ENCODE data around the gene TNS3.

The TNS3 gene

DNA sequence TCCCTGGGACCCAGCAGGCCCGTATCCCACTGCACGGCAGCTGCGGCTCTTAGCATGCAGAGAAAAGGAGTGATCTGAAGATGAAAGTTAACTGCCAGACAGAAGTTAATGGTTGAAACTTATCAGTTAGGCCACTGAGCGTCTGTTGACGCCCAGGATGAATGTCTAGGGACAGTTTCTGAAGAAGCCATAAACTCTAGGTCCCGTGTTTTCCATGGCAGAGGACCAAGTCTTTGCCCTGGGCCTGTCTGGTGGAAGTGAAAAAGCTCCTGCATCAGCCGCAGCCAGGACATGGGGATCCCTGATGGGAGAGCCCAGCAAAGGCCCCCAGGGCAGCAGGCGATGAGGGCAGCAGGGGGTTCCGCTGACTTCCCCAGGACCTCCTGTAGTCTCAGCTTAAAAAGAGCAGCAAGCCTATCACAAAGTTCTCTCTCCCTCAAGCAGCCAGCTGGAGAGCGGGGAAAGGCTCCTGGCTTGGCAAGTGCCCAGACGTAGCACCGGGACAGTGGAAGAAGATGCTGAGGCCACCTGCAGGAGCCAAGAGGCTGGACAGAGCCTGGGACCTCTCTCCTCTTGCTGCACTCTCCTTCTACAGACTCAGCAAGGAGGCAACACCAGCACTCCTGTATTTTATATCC is 79.6 kb downstream of the TNS3 start:
- no peak for DNase-seq

DNA sequence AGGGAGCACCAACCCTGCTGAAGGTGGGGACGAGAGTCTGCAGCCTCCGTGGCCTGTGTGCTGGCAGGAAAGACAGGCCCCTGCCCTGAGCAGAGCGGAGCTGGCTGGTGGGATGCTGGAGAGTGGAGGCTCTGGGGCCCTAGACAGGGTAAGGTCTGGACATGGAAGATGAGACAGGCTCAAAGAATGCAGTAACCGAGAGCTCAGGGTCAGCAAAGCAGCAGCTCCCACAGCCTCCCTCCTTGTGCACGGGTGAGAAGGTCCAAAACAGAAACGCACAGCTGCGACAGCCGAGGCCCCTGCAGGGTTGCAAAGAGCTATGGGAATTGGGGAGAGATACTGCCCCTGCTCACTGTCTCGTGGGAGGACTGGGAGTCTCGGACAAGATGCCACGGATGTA is 80.5 kb downstream of the TNS3 start:
- no peak for DNase-seq

DNA sequence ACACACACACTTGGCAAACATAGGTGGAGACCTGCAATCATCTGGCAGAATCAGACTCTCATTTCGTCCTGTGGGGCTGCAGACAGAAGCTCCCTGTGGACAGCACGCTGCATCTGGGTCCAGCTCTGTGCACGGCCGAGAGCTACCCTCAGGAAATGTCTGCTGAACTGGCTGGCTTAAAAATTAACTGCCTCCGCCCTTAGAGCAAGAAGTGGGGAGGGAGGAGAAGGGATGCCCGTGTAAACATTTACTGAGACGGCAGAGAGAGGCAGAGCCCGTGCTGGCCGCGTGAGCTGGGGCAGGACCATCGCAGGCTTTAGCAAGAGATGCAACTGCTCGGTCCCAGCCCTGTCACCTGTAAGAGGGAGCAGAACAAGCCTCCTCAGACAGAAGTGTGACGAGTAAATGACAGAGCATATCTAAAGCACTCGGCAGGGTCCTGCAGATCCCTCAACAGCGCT is 81.8 kb downstream of the TNS3 start:
- no peak for DNase-seq

DNA sequence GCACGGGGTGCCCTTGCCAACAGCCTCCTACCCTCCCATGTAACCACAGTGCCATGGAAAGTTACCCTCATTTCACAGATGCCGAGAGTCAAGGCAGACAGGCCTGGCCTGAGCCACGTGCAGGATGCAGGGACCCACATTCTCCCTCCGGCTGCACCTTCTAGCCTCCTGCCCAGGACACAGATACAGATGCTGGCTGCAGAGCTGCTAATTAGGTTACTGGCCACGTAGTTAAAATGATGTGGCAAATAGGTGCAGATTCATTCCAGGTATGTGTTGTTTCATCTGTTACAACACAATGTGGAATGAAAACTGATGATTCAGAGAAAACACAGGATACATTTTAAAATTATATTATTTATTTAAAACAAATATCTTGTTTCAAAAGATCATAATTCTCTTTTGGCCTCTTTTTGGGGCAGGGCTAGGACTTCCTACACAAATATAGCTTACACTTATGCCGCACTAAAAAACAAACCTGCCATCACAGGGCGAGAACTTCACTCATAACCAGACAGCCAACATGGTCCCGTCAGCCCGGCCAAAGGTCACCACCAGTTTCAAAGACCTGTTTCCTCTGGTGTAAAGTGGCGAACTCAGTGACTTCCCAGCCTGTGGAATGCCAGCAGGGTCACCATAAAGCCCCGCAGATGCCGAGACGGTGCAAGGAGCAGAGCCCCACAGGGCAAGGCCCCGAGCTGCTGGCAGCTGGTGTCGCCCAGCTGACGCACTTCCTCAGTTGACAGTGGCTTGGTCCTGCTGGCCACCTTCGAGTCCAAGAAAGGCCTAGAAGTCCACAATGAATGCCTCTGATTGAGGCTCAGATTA is 83.5 kb downstream of the TNS3 start:
- no peak for DNase-seq

DNA sequence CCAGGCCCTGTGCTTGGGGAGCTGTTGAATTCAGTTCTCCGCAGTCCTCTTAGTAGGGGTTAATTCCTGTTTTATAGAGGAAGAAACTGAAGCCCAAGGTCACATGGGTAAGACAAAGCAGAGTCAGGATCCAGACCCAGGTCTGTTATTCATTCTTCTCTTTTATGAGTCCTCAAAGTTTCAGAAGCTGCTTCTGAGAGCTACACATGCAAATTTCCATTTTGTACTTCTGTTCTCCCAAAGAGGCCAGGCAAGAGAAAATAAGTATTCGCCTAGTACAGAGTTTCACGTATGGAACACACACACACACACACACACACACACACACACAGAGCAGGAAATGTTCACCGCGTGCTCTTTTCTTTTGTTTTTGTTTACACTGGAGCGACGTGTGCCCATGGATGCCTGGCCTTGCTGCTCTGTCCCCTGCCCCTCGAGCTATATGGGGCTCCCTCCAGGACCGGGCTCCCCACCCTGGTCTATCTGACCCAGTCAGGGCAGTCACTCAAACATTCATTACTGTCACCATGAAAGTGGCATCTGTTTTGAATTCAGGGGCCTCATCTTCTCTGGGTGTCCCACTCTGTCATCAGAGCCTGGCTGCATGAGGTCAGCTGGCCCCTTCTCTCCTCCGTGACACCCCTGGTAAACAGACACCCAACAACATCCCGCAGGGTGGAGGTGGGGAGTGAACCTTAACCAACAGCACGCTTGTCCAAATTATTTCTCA is 84.4 kb downstream of the TNS3 start:
- DNase-seq: no peak

DNA sequence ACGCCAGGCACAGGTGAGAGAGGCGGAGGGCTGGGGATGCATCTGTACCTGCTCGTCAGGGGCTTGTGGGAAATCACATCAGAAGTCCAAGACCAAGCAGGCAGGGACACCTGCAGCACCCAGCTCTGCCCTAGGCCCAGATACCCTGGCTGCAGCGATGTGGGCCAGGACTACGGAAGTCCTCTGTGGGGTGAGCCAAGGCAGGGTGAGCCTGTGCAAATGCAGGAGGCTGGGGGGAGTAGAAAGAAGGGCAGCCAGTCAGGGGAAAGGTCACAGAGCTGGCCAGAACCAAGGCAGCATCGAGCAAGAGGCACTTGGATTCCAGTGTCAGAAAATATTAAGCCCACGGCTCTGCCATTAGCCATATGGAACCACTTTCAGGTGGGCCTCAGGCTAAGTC is 85.2 kb downstream of the TNS3 start:
- no peak for DNase-seq

DNA sequence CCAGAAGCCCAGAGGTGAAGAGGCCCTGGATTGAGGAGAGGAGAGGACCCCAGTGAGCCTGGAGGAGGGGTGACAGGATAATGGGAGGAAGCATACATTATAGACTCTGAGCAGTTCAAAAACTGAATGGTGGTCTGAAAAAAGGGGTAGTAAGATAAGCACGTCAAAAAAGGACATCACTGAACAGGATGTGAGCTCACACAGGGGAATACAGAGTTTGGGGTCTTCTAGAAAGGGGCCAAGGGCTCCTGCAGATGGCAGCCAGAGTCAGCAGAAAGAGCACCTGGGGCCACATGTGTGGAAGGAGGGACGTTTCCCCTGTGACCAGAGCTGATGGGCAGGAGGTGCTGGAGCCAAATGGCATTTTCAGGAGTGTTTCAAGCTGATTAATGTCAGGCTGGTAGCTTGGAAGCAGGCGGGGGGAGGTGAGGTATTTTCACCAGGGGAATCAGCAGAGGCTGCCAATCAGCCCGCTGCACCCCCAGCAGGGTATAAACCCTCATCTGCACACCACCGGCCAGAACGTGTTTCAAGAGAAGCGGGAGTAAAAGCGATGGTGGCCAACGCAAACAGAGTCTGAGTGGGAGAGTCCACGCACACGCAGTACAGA is 85.8 kb downstream of the TNS3 start:
- DNase-seq: no peak

DNA sequence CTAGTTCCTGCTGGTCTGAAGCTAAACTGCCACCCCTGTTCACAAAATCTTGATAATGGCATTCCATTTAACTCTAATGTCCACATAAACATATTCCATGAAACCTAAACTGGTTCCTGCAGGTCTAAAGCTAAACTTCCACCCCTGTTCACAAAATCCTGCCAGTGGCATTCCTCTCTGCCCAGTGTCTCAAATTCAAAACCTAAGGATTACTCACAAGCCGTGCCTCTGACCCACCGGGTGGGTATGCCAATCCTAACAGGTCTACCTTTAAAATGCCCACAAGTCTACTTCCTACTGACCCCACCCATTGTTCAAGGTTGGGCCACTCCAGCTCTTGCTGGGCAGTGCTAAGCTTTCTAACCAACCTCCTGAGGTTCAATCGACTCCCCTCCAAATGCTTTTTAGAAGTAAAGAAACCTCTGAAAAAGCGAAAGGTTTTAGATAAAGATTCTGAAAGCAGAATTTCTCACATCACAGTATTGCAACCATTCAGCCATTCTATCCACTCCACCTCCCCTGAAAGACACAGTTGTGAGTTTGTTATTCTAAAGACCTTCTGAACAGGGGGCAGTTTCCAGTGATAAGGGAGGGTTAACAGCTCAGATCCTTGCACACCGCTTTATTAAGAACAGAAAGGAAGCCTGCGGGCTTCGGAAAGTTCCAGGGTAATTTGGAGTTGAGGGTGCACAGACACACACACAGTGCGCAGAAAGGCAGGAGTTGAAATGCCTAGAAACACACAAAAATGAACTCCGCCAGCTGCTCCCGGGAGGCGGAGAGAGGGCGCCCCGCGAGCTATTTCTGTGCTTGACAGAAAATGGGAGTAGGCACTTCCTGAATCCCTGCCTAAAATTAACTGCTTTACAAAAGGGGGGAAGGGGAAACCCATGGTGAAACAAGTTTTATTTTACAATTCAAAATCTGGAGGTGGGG is 87.7 kb downstream of the TNS3 start:
- DNase-seq: no peak

DNA sequence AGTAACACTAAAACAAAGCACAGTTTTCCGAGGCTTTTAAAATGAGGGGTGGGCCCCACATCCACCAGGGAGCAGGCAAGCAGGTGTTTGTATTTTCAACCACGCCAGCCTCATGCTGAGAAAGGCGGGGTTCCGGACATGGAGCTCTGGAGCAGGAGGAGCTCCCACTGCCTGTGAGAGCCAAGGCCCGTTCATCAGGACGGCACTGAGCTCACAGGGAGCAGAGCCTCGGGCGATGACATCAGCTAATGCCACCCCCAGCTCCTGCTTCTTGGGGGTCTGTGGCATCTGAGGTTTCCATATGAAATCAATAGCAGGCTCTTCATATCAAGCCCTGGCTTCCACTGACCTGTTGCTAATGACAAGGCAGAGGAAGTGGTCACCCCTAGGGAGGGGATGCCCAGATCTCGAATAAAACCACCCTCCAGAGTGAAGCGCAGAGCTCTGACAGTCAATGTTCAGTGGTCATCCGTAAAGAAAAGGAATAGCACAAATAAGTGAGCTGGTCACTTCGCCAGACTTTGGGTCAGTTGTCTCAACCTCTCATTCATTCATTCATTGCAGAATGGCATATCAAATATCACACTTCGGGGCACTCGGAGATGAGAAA is 89.1 kb downstream of the TNS3 start:
- no peak for DNase-seq

DNA sequence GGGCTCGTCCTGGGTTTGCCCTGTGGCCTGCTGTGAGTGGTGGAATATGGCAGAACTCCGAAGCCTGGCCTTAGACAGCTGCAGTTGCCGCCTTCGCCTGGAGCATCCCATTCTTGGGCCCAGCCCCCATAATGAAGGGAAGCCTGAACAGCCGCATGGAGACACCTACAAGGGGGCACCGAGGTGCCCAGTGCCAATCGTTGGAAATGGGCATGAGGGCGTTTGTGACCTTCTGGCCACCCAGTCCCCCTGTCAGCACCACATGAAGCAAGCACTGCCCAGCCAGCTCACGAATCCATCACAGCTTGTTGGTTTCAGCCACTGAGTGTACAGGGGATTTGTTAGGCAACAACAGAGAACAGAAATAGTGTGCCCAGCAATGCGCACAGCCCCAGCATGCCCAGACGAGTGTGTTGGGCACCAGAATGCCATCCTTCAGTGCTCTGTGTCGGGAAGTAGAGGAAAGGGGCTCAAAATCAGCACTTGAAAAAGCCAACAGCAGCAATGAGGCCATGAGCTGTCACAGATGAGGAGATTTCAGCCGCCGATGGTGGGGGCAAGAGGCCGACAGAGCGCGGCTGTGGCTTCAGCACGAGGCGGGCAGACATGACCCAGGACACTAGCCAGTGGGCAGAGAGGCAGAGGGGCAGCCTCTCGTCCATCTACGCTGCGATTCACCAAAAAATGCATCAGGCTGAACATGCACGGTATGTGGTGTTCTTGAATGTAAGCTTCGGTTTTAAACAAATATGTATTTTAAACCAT is 91.2 kb downstream of the TNS3 start:
- DNase-seq: no peak

DNA sequence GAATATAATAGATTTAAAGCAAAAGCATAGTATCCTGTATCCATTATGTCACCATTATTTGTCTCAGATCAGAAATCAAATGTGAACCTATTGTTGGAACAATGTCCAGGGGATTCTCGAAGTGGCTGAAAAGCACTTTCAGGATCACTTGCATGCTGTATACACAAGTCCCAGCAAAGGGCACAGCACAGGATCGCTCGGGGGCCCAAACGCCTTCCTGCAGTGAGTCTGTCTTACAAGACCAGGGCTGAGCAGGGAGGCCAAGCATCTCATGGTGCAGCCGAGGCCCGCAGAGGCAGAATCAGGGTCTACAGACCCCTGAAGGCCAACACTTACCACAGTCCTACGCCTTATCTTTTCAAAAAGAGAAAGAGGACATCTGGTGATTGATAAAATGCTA is 92.3 kb downstream of the TNS3 start:
- no peak for DNase-seq

DNA sequence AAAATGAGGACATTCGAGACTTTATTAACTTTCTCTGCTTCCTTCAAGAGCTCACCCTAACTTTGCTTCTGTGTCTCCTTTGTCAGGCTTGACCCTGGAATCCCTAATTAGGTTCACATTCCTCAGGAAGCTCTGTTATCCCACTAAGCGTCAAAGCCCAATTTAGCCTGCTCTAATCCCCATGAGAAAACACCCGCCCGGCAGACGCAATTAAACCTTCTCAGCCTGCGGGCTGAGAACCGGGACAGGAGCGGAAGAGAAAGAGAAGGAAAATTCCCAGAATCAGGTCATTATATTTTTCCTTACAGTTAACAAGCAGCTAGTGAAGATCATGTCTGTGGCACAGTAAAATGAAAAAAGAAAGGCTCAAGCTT is 93.0 kb downstream of the TNS3 start:
- no peak for DNase-seq

DNA sequence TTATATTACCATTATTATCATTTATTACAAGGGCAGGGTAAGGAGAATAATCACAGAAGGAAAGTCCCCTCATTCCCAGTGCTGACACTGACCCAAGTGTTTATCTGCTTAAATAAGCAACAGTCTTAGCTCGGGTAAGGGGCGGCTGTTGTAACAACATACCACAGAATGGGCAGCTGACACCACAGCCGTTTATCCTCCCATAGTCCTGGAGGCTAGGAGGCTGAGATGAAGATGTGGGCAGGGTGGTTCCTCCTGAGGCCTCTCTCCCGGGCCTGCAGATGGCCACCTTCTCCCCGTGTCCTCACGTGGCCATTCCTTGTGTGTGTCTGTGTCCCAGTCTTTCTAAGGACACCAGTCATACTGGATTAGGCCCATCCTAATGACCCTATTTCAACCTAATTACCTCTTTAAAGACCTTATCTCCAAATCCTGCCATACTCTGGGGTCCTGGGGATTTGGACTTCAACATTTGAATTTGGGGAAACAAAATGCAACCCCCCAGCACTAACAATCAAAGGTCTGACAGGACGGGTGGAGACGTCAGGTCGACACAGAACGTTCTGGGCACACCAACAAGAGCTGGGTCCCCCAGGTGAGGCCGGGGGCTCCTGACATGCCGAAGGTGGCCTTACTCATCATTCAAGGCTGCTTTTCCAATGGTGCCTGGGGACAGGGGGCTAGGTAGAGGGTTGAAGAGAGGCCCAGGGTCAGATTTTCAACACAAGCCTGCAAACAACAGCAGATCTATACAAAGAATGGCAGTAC is 93.5 kb downstream of the TNS3 start:
- no peak for DNase-seq

DNA sequence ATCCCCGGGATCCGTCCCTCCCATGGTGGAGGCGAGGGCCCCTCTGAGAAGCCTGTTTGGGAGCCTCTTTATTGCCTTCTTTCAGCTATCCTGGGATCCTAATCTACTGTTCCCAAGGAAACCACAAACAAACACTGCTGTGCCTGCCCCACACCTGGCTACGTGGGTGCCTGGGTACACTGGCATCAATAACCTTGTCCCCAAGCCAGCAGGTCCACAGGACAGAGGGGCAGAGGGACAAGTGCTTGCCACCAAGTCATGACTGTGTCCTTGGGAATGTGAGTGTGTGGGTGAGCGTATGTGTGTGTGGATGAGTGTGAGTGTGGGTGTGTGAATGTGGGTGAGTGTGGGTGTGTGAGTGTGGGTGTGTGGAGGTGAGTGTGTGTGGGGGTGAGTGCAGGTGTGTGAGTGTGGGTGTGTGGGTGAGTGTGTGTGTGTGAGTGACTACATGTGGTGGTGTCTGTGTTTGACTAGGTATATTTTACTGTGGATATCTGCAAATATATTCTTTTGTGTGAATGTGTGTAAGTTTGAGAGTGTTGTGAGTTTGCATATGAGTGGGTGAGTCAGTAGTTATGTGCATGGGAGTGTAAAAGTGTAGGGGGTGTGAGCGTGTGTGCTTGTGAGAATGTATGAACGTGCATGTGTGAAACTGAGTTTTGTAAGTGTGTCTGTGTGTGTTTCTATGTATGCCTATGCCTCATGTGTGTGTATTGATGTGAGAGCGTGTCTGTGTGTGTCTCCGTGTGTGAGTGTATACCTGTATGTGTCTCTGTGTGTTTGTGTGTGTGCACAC is 96.1 kb downstream of the TNS3 start:
- DNase-seq: no peak

DNA sequence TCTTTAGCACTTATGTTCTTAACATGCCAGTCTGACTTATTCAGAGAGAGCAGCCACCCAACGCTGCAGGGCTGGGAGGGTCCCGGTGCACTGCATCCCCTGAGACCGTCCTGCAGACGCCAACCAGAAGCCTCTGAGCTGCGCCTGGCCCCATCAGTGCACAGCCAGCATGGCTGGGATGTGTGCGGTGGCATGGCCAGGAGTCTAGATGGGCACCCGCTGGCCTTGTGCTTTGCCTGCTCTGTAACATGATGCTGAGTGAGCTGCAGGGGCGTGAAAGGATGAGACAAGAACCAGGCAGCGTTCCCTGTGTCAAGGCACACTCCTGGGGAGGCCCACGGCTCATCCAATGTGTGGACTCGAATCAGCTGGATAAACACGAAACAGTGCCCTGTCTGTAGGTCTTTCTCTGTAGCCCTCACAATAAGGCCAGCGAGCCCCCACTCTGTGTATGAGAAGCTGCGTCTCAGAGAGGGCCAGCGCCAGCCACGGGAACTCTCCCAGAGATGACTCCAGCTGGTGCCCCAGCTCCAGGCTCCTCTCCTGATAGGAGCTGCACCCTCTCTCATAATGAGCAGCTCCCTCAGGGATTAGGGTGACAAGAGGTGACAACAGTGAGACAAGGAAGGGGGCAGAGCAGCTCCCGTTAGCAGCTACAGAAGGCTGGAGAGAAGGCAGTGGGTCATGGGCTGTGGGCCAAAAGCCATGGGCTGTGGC is 96.8 kb downstream of the TNS3 start:
- no peak for DNase-seq

DNA sequence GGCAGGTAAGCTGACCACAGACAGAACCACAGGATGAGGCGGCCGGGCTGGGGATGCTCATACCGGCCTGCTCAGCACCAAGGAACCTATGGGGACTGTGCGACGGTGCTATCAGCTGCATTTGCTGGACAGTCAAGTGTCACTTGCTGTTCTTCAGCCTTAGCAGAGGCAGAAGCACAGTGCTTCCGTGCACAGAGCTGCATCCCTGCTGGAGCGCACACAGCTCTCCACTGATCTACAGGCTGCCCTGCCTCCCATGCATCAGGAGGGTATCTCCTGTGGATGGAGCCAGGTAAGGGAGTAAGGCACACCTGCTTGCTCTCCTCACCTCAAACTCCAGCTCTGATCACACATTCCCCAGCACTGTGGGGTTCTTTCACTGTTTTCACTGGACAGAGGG is 97.5 kb downstream of the TNS3 start:
- no peak for DNase-seq

DNA sequence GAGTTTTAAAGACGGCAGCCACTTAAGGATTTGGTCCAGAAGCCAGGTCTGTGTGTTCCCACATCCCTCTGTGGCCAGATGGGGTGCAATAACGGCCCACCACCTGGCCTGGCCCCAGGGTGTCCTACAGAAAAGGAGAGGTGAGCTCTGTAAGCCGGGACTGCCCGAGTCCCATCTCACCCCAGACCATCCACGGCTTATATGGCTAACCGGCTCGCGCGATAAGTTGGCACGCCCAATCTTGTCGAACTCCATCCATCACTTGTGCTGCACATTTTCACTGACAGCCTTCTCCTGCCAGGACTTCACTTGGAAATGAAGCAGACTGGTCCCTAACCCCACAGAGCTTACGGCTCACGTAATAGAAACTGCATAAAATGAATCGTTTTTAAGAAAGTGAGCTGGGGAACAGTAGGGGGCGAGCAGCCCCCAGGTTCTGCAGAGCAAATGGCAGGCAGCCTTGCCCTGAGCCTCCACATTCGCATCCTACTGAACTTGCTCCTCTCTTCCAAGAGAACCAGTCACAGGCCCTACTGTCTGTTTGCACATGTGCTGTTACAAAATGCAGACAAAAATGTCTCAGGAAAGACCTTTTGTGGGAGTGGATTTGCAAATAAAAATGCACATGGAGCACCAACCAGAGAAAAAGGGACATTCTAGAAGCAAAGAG is 98.2 kb downstream of the TNS3 start:
- no peak for DNase-seq

Measured in GF-D8 (cell line).